B cell (primary cell): ENCODE results near the gene C11orf21. TPM values are rescaled to one million over a fixed set of nuclear protein-coding genes. Genes with fewer than 3 reads are reported as not detected.

Source experiments
- ATAC-seq: fragments of 200-7000 bp; cut with Tn5 transposase; one replicate; pipeline ENCODE4 v1.10.0; 2021; ENCODE audit warnings: low read depth, mild to moderate bottlenecking, moderate number of reproducible peaks, moderate library complexity
- CTCF ChIA-PET: fragments of 350-600 bp; sonication (Branson Sonifier 250); formaldehyde crosslinking; loops from one replicate; lab custom pipeline; 2021; ENCODE audit warnings: antibody characterized with exemption, inconsistent platforms; lab: Charles Lee
- POLR2A ChIA-PET: fragments of 350-600 bp; sonication (Branson Sonifier 250); formaldehyde crosslinking; loops from one replicate; lab custom pipeline; 2021; ENCODE audit warnings: antibody characterized with exemption; lab: Charles Lee
- DNase-seq: peaks from one replicate; pipeline ENCODE4 v3.0.0; 2013
- H2AFZ ChIP-seq: 2 replicates; pipeline ENCODE4 v1.6.1; 2012; ENCODE audit warnings: mild to moderate bottlenecking, low read depth, low read length; ENCODE audit not compliant: insufficient read depth, poor library complexity, severe bottlenecking
- H3K27ac ChIP-seq, 2 donors: 1 replicate in 1 of 2; 2 replicates in 1 of 2; pipeline ENCODE4 v1.5.1; 2012 to 2013; ENCODE audit warnings: low read length in 2 of 2, mild to moderate bottlenecking in 2 of 2, moderate library complexity in 1 of 2
- H3K27me3 ChIP-seq, 4 experiments: fragments of 200-600 bp in 1 of 4; sonication (generic) in 1 of 4; replicated peaks in 1 of 4; 1 replicate in 2 of 4; 2 replicates in 2 of 4; pipeline versions ENCODE4 v1.6.1 to v1.7.0; 2013 to 2016; ENCODE audit warnings: low read length in 3 of 4, mild to moderate bottlenecking in 2 of 4, mixed read lengths in 1 of 4, moderate library complexity in 1 of 4; ENCODE audit not compliant: insufficient read depth in 4 of 4, control insufficient read depth in 3 of 4; ENCODE audit errors: control extremely low read depth in 1 of 4
- H3K36me3 ChIP-seq, 2 experiments: replicated peaks in 1 of 2; 1 replicate in 1 of 2; 2 replicates in 1 of 2; pipeline versions ENCODE4 v1.6.1 to v1.7.1; 2013; ENCODE audit warnings: low read length in 1 of 2; ENCODE audit not compliant: insufficient read depth in 2 of 2, control insufficient read depth in 1 of 2; ENCODE audit errors: control extremely low read depth in 1 of 2, extremely low read depth in 1 of 2
- H3K4me1 ChIP-seq, 2 donors: fragments of 200-600 bp in 1 of 2; sonication (generic) in 1 of 2; 1 replicate in 1 of 2; 2 replicates in 1 of 2; pipeline versions ENCODE4 v1.5.1 to v1.6.1; 2013 to 2017; ENCODE audit warnings: low read length in 2 of 2; ENCODE audit not compliant: control insufficient read depth in 2 of 2, insufficient read depth in 2 of 2
- H3K4me2 ChIP-seq: replicated peaks from 2 replicates; pipeline ENCODE3; 2012; ENCODE audit warnings: mild to moderate bottlenecking, low read depth, low read length; ENCODE audit not compliant: poor library complexity, severe bottlenecking
- H3K4me3 ChIP-seq, 5 experiments: fragments of 200-600 bp in 1 of 5; sonication (generic) in 1 of 5; 1 replicate in 3 of 5; 2 replicates in 2 of 5; pipeline versions ENCODE4 v1.5.1 to v1.7.0; 2011 to 2016; ENCODE audit warnings: low read length in 4 of 5, mild to moderate bottlenecking in 4 of 5, low read depth in 2 of 5, control low read depth in 1 of 5, moderate library complexity in 1 of 5; ENCODE audit not compliant: insufficient read depth in 1 of 5; ENCODE audit errors: control extremely low read depth in 1 of 5, extremely low read depth in 1 of 5
- H3K79me2 ChIP-seq: fragments of 200-600 bp; sonication (generic); one replicate; pipeline ENCODE4 v1.6.0; 2016; ENCODE audit warnings: low read length; ENCODE audit not compliant: control insufficient read depth, insufficient read depth
- H3K9ac ChIP-seq: fragments of 200-600 bp; sonication (generic); 2 replicates; pipeline ENCODE4 v1.6.1; 2017; ENCODE audit warnings: mild to moderate bottlenecking, low read length, moderate library complexity
- H3K9me3 ChIP-seq, 3 donors: one replicate each; pipeline versions ENCODE4 v1.6.1 to v1.7.1; 2013; ENCODE audit warnings: low read length in 2 of 3; ENCODE audit not compliant: control insufficient read depth in 2 of 3, insufficient read depth in 1 of 3; ENCODE audit errors: control extremely low read depth in 1 of 3
- H4K20me1 ChIP-seq: 2 replicates; pipeline ENCODE4 v1.6.0; 2012; ENCODE audit warnings: mild to moderate bottlenecking, low read length; ENCODE audit not compliant: insufficient read depth, control insufficient read depth, poor library complexity, severe bottlenecking
- H3K27ac Mint-ChIP-seq: one replicate; pipeline ENCODE4 v1.8.0; 2021; ENCODE audit warnings: mixed read lengths
- H3K27me3 Mint-ChIP-seq: one replicate; pipeline ENCODE4 v1.8.0; 2021; ENCODE audit warnings: mixed read lengths
- H3K4me1 Mint-ChIP-seq: one replicate; pipeline ENCODE4 v1.8.0; 2021; ENCODE audit warnings: mixed read lengths
- H3K4me3 Mint-ChIP-seq: one replicate; pipeline ENCODE4 v1.8.0; 2021; ENCODE audit warnings: mixed read lengths
- H3K9me3 Mint-ChIP-seq: one replicate; pipeline ENCODE4 v1.8.0; 2022; ENCODE audit warnings: mixed read lengths; ENCODE audit not compliant: insufficient read depth
- EZH2 ChIP-seq: IDR thresholded peaks from 2 replicates; pipeline ENCODE4 v1.6.1; 2012; ENCODE audit warnings: borderline replicate concordance, low read depth, mild to moderate bottlenecking, moderate library complexity, low read length; ENCODE audit not compliant: insufficient read depth, poor library complexity, severe bottlenecking
- WGBS: methylation state at CpG from one replicate; pipeline ENCODE4 v1.1.5; 2013; ENCODE audit warnings: missing lambda C conversion rate; ENCODE audit not compliant: insufficient coverage; 5-methylcytosine and 5-hydroxymethylcytosine counted together
- intact Hi-C: fragments of 100-400 bp; cut with micrococcal nuclease; formaldehyde crosslinking; loops from one replicate; pipeline ENCODE4 v1.10.0; 2022
- polyA plus RNA-seq: library from polyadenylated mRNA; depleted of rRNA; stranded (reverse); fragments of >200 nt; gene quantifications from 2 replicates; pipeline ENCODE4 v1.2.3, GENCODE V29; 2012
- total RNA-seq, 2 donors: library from RNA; stranded (reverse); fragments of 120-200 nt in 1 of 2; gene quantifications; 1 replicate in 1 of 2; 2 replicates in 1 of 2; pipeline versions ENCODE4 v1.2.3 to v1.2.4, GENCODE V29; 2013 to 2022
- TF ChIP-seq, protein P1 (sequence below): fragments of 200-600 bp; IDR thresholded peaks from one replicate; pipeline ENCODE4 v1.8.0; 2022; ENCODE audit warnings: antibody characterized with exemption, mild to moderate bottlenecking

The C11orf21 gene
- total and polyA plus RNA-seq, 2 donors (not counting 1 experiment from before 2014, with no cell fraction given), result 22.8 to 38.9 TPM

DNA sequence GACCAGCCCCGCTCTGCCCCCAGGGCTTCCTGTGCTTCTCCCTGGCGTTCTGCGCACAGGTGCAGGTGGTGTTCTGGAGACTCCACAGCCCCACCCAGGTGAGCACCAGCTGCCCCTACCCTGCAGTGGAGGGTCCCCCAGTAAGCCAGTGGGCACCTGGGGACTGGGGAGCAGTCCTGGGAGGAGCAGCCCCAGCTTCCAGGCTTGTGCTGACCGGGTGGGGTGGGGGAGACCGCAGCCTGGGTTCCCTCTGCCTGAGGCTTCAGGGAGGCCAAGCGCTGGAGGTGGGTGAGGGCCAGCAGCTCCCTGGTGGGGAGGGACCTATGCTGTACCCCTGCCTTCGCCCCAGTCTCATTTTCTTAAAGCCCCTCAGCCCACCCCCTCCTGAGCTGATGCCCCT, 7.0 kb upstream of the C11orf21 start:
- Histone ChIP-seq H2AFZ (no peak overlapping the region), H3K27me3 (no peaks in the 10 kb centered on the region), H3K79me2 (peaks cover 19% of the 10 kb centered on the region), H3K4me1 (peaks cover 26 to 28% of the 10 kb centered on the region in 2 donors), H3K9ac (no peak overlapping the region), H3K36me3 (no peaks in the 10 kb centered on the region), H3K4me3 (no peak overlapping the region), H4K20me1 (no peaks in the 10 kb centered on the region), H3K9me3 (no peaks in the 10 kb centered on the region), H3K4me2 (no peak overlapping the region), H3K27ac (no peak overlapping the region)
- H3K27me3 Mint-ChIP-seq, result no peaks in the 10 kb centered on the region
- TF ChIP-seq, protein P1, sequence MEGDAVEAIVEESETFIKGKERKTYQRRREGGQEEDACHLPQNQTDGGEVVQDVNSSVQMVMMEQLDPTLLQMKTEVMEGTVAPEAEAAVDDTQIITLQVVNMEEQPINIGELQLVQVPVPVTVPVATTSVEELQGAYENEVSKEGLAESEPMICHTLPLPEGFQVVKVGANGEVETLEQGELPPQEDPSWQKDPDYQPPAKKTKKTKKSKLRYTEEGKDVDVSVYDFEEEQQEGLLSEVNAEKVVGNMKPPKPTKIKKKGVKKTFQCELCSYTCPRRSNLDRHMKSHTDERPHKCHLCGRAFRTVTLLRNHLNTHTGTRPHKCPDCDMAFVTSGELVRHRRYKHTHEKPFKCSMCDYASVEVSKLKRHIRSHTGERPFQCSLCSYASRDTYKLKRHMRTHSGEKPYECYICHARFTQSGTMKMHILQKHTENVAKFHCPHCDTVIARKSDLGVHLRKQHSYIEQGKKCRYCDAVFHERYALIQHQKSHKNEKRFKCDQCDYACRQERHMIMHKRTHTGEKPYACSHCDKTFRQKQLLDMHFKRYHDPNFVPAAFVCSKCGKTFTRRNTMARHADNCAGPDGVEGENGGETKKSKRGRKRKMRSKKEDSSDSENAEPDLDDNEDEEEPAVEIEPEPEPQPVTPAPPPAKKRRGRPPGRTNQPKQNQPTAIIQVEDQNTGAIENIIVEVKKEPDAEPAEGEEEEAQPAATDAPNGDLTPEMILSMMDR, result no peak
- TF ChIP-seq EZH2, result no peak
- ChIA-PET POLR2A (no interaction called here), CTCF (interaction anchor here (15.0 kb wide), 1 partner anchor 110 kb away, joined by 583 read pairs; no protein-coding TSS in a partner anchor)
- 89% methylated on average over 4 of the region's 7 CpGs for WGBS
- intact Hi-C loops, result no loop called here
- peaks cover 22% of the 10 kb centered on the region for H3K4me1 Mint-ChIP-seq
- DNase-seq, result no peak
- H3K27ac Mint-ChIP-seq, result no peak overlapping the region
- no peaks in the 10 kb centered on the region for H3K9me3 Mint-ChIP-seq
- H3K4me3 Mint-ChIP-seq, result no peak overlapping the region
- ATAC-seq, result no peak

DNA sequence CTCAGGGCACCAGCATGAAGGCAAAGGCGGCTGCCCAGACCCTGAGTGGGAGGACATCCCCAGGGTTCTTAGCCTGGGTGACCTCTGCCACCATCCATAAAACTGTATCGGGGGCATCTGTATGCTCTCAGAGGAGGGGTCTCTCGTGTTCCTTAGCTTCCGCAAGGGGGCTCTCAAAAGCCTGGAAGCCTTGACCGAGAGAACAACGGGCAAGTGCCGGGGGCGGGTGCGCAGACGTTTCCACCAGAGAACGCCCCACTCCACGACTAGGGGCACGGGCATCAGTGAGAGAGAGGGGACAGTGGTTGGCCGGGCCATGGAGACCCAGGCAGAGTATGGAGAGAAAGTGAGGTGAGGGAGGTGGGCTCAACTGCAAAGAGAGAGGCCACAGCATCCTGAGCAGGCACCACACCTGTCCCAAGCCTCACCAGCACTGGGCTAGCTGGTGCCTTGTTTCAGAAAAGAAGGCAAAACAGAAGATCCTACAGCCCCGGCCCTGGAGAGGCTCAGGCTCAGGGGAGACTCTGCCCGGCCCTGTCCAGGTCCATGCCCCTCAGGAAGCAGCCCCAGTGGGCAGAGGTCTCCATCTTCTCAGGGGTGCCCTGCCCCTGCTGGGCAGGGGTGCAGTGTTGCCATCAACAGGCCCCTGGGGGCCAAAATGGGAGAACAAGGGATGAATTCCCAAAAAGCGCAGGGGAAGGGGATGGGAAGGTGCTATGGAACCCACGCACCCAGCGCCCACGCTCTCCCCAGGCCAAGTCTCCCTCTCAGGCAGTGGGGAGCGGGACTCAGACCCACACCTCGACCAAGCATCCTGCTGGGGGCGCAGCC, 6.0 kb upstream of the C11orf21 start:
- H3K4me3 ChIP-seq, result no peak overlapping the region
- no peak overlapping the region for H3K27ac ChIP-seq
- no peaks in the 10 kb centered on the region for H3K9me3 Mint-ChIP-seq
- ChIA-PET POLR2A (no interaction called here), CTCF (interaction anchor here (3.3 to 15.0 kb wide), 5 partner anchors 78 to 224 kb away, joined by 14 to 583 read pairs (median 59); partner anchors contain the start of gene TSSC4)
- no peak overlapping the region for H2AFZ ChIP-seq
- ATAC-seq (no peak), DNase-seq (no peak)
- H3K9ac ChIP-seq, result no peak overlapping the region
- peaks cover 30% of the 10 kb centered on the region for H3K4me1 Mint-ChIP-seq
- no peak overlapping the region for H3K4me3 Mint-ChIP-seq
- TF ChIP-seq, protein P1, result no peak
- TF ChIP-seq EZH2, result no peak
- no peaks in the 10 kb centered on the region for H3K27me3 ChIP-seq
- H3K27ac Mint-ChIP-seq, result no peak overlapping the region
- no peaks in the 10 kb centered on the region for H3K36me3 ChIP-seq
- 95% methylated on average over 19 of the region's 23 CpGs for WGBS
- H3K27me3 Mint-ChIP-seq, result no peaks in the 10 kb centered on the region
- no peaks in the 10 kb centered on the region for H3K9me3 ChIP-seq
- intact Hi-C loops, result no loop called here
- H3K79me2 ChIP-seq, result peaks cover 26% of the 10 kb centered on the region
- no peaks in the 10 kb centered on the region for H4K20me1 ChIP-seq
- peaks cover 36 to 38% of the 10 kb centered on the region in 2 donors for H3K4me1 ChIP-seq
- H3K4me2 ChIP-seq, result no peak overlapping the region
